Astrocyte of the spinal cord (primary cell): ENCODE results near the gene KRT10.

Experiments
- DNase-seq: peaks from one replicate; pipeline ENCODE4 v3.0.0; 2011; ENCODE audit warnings: low read depth, low spot score
- H3K4me3 ChIP-seq: 2 replicates; pipeline ENCODE4 v1.5.1; 2011; ENCODE audit warnings: low read depth, mild to moderate bottlenecking, low read length, moderate library complexity
- CTCF ChIP-seq: IDR thresholded peaks from 2 replicates; pipeline ENCODE4 v1.5.1; 2012; ENCODE audit warnings: low read depth, mild to moderate bottlenecking, low read length, inconsistent platforms
- in situ Hi-C: cut with HindIII; loops from 2 replicates; pipeline ENCODE4 v1.10.0; 2017; ENCODE audit warnings: low sequenced_read_pairs

KRT10 gene

GRCh38 chr17:40848583-40849235, 26.3 kb upstream of the KRT10 start:
- no peak overlapping the region for H3K4me3 ChIP-seq
- no peak for TF ChIP-seq CTCF
- in situ Hi-C loops = no loop called here
- DNase-seq = no peak

- peak; percentile 4 for DNase-seq
- no peak overlapping the region for H3K4me3 ChIP-seq
- in situ Hi-C loops = no loop called here
- TF ChIP-seq CTCF = no peak
Measured at GRCh38 chr17:40846515-40847144, 24.2 kb upstream of the KRT10 start.

- no peak for TF ChIP-seq CTCF
- no peak overlapping the region for H3K4me3 ChIP-seq
- in situ Hi-C loops = no loop called here
- DNase-seq = no peak
Measured at GRCh38 chr17:40844671-40845107, 22.3 kb upstream of the KRT10 start.

GRCh38 chr17:40843242-40843641, 20.8 kb upstream of the KRT10 start:
- H3K4me3 ChIP-seq = no peak overlapping the region
- in situ Hi-C loops = no loop called here
- no peak for DNase-seq
- TF ChIP-seq CTCF = no peak

- DNase-seq = no peak
- in situ Hi-C loops = no loop called here
- TF ChIP-seq CTCF = no peak
- H3K4me3 ChIP-seq = no peak overlapping the region
Measured at GRCh38 chr17:40841246-40841645, 18.8 kb upstream of the KRT10 start.

- DNase-seq = no peak
- H3K4me3 ChIP-seq = no peak overlapping the region
- no peak for TF ChIP-seq CTCF
- in situ Hi-C loops = no loop called here
Measured at GRCh38 chr17:40839194-40839593, 16.8 kb upstream of the KRT10 start.
